Suprapubic skin (tissue), 4 donors: ENCODE results near the gene ADAM8.

Source experiments
- EP300 ChIP-seq: sonication (generic); formaldehyde crosslinking; IDR thresholded peaks from one replicate; pipeline ENCODE4 v1.6.1; 2017; ENCODE audit warnings: antibody characterized with exemption
- POLR2AphosphoS5 ChIP-seq, 3 donors: sonication (generic); formaldehyde crosslinking; IDR thresholded peaks; one replicate each; pipeline ENCODE4 v1.6.1; 2017; ENCODE audit warnings: antibody characterized with exemption in 3 of 3

DNA sequence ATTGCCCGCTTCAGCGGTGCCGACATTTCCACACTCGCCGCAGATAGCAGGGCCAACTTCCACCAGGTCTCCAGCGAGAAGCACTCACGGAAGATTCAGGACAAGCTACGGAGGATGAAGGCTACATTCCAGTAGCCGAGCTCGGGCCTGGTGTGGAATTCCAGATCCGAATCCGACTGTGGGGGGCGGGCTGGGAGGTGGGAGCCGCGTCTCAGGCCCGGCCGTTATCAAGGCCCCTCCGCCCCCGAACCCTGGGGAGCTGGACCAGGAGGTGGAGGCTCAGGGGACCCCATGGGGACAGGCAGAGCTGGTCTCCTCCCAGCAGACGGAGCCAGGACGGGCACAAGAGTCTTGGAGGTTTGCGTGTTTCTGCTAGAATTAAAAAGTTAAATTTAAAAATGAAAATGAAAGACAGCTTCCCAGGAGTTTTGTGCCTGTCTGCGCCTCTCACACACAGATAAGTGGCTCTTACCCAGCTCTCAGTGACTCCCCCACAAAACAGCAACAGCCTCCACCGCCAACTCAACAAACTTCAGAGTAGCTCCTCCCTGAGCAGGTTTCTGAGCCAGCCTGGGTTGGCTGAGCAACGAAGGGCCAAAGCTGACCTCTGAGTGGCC lies 51.8 kb downstream of the ADAM8 start:
- TF ChIP-seq POLR2AphosphoS5 (IDR thresholded peaks at IDR 0.05) = no peak
- no peak for TF ChIP-seq EP300
